Smooth muscle cell of the brain vasculature (primary cell): ENCODE results near the gene RAVER2.
"Not testable (repeated sequence)": the region's sequence is repeated elsewhere in the genome, so short reads cannot be mapped to it uniquely, and the experiment has no call there.

Experiments used
- DNase-seq: peaks from one replicate; pipeline ENCODE4 v3.0.0-alpha.2; 2012; ENCODE audit warnings: low read depth, low spot score

RAVER2 gene

DNA sequence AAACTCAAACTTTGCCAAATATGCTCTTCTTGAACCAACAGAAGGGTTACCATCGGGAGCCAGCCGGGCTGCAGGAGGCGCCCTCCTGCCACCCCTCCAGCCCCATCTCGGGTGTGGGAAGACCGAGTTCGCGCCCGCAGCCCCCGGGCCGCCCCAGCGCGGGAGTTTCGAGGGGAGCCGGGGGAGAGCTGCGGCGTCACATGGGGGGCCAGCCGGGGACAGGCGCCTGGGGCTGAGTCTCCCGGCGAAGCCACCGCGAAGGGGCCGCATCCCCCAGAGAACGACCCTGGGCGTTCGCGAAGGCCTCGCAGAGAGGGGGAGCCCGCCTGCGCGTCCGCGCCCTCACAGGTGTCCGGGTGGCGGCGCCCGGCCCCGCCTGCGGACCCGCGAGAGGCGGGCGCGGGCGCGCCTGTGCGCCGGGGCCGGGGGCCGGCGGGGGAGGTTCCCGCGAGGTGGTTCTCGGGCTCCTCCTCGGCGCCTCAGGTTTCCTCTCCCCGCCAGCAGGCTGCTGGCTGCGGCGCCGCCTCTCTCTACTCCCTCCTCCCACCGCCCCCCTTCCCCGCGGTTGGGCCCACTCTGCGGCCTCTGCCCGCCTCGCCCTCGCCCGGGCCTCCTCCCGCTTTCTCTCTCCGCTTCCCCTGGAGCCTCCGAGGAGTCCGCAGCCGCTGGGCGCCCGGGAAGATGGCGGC lies at the start of gene RAVER2:
RAVER2 (plus strand) TSS at position 584 of the 689 bp plus-strand sequence; CDS start at position 682, 98 bp downstream.
- no peak for DNase-seq

DNA sequence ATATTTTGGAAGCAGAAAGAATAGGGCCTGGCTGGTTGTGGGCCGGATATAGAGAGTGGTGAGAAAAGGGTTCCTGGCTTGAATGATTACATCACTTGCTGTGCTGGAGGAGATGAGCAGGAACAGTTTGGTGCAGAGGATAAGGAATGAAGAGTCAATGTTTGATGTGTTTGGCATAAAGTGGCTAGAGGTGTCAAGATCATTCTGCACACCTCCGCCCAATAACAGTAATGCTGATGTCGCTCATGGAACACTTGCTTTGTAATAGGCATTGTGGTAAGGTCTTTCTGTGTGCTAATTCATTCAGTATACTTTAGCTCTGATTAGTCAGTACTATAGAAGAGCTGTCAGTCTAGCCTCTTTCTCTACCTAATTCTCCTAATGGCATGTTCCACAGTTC lies 48.0 kb upstream of the RAVER2 start:
- DNase-seq, result no peak

DNA sequence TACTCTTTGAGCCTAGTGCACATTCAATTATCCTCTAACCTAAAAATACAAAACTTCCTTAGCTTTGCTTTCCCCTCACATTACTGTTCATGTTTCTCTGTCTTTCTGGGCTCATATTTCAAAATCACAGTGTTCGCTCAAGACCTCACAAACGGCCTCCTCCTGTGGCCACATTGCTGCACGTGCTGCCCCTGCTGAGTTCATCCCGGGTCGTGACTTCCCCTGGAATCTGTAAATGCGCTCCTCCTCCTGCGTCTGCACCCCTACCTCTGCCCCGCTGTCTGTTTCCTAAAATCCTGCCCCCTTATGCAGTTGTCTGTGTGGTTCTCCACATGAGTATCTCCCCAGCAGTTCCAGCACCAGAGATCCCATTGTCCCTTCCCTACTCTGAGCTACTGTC lies 45.5 kb upstream of the RAVER2 start:
- no peak for DNase-seq

DNA sequence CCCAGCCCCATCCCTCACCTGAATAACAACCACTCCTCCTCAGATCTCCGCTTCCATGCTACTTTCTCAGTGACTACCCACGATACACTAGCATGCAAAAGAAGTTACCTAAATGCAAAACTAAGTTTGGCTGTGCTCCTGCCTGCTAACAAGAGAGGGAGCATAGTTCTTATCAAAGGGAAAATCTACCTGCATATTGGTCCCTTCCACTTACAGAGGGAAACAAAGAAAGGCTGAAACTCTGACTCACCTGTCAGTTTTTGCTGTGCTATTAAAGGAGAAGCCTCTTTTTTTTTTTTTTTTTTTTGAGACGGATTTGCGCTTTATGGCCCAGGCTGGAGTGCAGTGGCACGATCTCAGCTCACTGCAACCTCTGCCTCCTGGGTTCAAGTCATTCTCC lies 43.8 kb upstream of the RAVER2 start:
- no peak for DNase-seq

DNA sequence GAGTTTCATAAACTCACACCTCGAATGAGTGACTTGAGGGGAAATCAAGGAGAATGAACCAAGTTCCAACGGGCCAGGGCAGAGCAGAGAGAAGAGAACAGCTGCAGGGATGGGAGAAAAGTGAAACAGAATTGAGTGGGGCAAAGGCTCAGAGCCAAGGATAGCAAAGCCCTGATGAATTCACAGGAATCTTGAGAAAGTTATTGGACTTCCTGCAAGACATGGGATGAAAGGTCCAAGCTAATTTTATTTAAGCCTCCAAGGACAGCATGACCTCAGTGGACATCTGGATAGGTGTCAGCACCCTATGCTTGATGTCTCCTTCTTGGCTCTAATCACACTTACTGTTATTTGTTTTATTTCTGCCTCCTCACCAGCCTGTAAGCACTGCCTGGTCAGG lies 43.0 kb upstream of the RAVER2 start:
- no peak for DNase-seq

- DNase-seq, result not testable (repeated sequence)
Measured at GRCh38 chr1:64702670-64703069, 42.2 kb upstream of the RAVER2 start.

GRCh38 chr1:64703600-64703999 lies 41.3 kb upstream of the RAVER2 start:
- DNase-seq, result no peak

- no peak for DNase-seq
Measured at GRCh38 chr1:64705591-64705990, 39.3 kb upstream of the RAVER2 start.

GRCh38 chr1:64711266-64711665 lies 33.6 kb upstream of the RAVER2 start:
- no peak for DNase-seq

DNA sequence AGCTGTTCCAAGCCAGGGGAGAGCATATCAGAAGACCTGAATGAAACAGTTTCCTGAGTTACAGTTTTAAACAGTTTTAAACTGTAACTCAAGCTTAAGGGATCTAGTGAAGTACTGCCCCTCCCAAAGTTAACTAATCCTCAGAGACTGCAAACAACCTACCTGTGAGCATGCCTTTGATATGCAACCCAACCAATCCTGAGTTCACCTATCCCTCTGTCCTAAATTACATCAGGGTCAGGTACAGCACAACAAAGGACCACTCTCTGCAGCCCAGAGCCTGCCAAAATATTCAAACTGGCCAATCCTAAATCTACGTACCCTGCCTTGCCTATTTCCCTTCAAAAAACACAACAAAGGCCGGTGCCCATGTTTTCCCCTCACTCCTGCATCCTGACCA lies 32.8 kb upstream of the RAVER2 start:
- no peak for DNase-seq

DNA sequence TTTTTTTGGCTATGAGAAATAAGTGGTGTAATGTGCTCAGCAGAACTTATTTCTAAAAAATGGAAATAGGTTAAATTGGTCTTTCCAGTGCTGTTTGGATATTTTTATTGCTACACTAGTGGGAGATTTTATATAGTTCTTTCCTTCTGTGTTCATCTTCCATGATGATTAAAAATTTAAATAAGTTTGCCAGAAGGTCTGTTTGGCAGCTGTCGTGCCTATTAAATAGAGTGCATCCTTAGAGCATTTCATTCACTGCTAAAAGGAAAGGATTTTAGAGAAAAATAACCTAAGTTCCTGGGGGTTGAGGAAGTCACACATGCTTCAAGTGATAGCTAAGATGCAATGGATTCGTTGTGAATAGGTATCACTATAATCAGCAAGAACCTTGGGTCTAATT lies 29.7 kb upstream of the RAVER2 start:
- no peak for DNase-seq

- DNase-seq, result no peak
Measured at GRCh38 chr1:64721135-64721534, 23.7 kb upstream of the RAVER2 start.

GRCh38 chr1:64721576-64722145 lies 23.2 kb upstream of the RAVER2 start:
- DNase-seq, result no peak

GRCh38 chr1:64727861-64728260 lies 17.0 kb upstream of the RAVER2 start:
- DNase-seq, result no peak

DNA sequence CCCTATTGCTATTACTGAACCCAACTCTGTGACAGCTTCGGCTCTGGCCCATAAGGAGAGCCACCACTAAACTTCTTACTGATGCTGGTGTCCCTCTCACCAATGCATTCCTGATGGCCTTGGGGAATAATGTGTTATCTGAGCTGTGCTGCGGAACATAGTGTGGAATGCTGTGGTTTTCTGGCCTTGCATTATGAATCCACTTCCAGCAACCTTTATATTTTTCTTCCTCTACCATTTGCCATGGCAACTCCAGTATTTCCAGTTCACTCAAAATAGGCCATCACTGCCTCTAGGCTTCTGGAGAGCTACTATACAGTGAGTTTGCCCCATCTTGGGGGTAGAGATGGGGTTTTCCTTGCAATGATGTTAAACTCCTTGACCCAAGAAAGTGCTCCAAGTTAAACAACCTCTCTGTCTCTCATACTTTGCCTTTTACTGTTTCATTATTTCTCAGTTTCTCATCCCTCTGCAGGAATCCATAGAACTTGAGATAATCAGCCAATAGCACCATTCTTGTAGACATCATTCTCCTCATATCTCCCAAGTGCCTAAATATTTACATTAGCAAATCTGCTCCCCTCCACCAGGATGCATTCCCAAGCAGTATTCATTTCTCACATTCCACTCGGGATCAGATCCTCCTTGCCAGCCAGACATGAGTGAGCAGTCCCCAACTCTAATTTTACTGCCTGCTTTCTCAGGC lies 11.1 kb upstream of the RAVER2 start:
- no peak for DNase-seq

DNA sequence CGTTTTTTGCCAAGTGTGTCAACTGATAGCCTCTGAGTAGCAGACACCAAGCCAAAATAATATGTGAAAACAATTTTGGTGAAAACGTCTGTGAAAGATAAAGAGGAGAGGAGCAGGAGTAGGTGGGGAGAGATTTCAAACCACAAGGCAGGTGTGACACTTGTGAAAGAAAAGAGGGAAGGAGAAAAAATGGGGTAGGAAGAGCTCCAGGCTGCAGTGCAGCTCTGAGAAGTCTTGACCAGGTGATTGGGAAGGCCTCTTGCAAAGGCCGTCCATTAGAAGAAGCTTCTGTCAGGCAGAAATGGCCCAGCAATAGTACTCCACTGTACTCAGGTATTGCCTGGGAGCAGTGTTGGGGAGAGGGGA lies 10.6 kb upstream of the RAVER2 start:
- DNase-seq, result no peak

GRCh38 chr1:64740687-64741086 lies 4.2 kb upstream of the RAVER2 start:
- not testable (repeated sequence) for DNase-seq

GRCh38 chr1:64743954-64744491 lies 852 bp upstream of the RAVER2 start:
- DNase-seq, result no peak

GRCh38 chr1:64745181-64745985 lies 508 bp downstream of the RAVER2 start:
- DNase-seq, result no peak

- DNase-seq, result no peak
Measured at GRCh38 chr1:64745986-64746940, 1.4 kb downstream of the RAVER2 start.

GRCh38 chr1:64748222-64748621 lies 3.3 kb downstream of the RAVER2 start:
- DNase-seq, result no peak
